ENCODE measurements around the gene TTC14.
"Not testable (repeated sequence)": the region's sequence is repeated elsewhere in the genome, so short reads cannot be mapped to it uniquely, and the experiment has no call there.

The TTC14 gene

DNA sequence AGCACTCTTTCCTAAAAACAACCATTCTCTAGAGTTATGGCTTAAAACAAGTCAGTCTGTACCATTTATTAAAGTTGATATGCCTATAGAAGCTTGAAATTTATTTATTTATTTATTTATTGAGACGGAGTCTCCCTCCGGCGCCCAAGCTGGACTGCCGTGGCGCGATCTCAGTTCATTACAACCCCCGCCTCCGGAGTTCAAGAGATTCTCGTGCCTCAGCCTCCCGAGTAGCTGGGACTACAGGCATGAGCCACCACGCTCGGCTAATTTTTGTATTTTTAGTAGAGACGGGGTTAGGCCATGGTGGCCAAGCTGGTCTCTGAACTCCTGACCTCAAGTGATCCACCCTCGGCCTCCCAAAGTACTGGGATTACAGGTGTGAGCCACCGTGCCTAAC, 1.5 kb upstream of the TTC14 start:
- no peak for DNase-seq (ENCODE audit: extremely low read depth, insufficient read length)
- no peaks in the 10 kb centered on the region for H3K27me3 ChIP-seq (replicated peaks; ENCODE audit: control insufficient read depth, insufficient read depth, low read length)
- TF ChIP-seq, protein P1, sequence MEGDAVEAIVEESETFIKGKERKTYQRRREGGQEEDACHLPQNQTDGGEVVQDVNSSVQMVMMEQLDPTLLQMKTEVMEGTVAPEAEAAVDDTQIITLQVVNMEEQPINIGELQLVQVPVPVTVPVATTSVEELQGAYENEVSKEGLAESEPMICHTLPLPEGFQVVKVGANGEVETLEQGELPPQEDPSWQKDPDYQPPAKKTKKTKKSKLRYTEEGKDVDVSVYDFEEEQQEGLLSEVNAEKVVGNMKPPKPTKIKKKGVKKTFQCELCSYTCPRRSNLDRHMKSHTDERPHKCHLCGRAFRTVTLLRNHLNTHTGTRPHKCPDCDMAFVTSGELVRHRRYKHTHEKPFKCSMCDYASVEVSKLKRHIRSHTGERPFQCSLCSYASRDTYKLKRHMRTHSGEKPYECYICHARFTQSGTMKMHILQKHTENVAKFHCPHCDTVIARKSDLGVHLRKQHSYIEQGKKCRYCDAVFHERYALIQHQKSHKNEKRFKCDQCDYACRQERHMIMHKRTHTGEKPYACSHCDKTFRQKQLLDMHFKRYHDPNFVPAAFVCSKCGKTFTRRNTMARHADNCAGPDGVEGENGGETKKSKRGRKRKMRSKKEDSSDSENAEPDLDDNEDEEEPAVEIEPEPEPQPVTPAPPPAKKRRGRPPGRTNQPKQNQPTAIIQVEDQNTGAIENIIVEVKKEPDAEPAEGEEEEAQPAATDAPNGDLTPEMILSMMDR (IDR thresholded peaks at IDR 0.05; ENCODE audit: insufficient read depth, low read length, poor library complexity, severe bottlenecking) = no peak
- no peaks in the 10 kb centered on the region for H3K36me3 ChIP-seq (ENCODE audit: control insufficient read depth, insufficient read depth, low read length)
- no peak overlapping the region for H3K4me3 ChIP-seq (replicated peaks; ENCODE audit: low read depth, low read length)

DNA sequence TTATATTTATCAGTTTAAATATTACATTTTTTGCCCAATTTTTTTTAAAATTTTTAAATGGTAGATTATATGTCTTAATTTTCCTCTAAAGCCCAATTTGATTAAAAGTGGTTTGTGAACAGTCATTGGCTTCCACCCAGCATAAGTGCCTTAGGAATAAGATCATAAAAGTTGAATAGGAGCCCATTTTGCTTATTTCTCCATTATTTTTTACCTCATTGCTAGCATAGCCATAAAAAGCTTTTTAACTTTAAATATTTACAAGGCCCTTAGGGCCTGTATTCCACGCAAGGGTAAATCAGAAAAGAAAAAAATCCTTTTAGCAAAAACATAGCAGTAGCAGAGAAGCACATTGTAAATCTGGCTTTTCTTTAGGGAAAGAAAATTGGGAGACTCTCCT, 9.0 kb downstream of the TTC14 start:
- TF ChIP-seq, protein P1 (IDR thresholded peaks at IDR 0.05; ENCODE audit: insufficient read depth, low read length, poor library complexity, severe bottlenecking) = no peak
- peaks cover 7% of the 10 kb centered on the region for H3K36me3 ChIP-seq (ENCODE audit: control insufficient read depth, insufficient read depth, low read length)
- no peaks in the 10 kb centered on the region for H3K27me3 ChIP-seq (replicated peaks; ENCODE audit: control insufficient read depth, insufficient read depth, low read length)
- DNase-seq (ENCODE audit: extremely low read depth, insufficient read length) = no peak
- no peak overlapping the region for H3K4me3 ChIP-seq (replicated peaks; ENCODE audit: low read depth, low read length)

DNA sequence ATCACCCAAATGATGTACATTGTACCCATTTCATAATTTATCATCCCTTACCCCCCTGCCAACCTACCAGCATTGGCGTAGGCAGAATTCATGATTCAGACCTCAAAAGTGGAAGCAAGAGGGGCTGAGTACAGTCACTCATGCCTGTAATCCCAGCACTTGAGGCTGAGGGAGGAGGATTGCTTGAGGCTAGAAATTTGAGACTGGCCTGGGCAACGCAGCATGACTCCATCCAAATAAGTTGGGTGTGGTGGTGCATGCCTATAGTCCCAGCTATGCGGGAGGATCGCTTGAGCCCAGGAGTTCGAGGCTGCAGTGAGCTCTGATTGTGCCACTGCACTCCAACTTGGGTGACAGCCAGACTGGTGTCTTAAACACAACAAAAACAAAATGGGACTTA, 10.4 kb downstream of the TTC14 start:
- TF ChIP-seq, protein P1 (IDR thresholded peaks at IDR 0.05; ENCODE audit: insufficient read depth, low read length, poor library complexity, severe bottlenecking) = no peak
- no peak for DNase-seq (ENCODE audit: extremely low read depth, insufficient read length)
- no peak overlapping the region for H3K4me3 ChIP-seq (replicated peaks; ENCODE audit: low read depth, low read length)
- peaks cover 6% of the 10 kb centered on the region for H3K36me3 ChIP-seq (ENCODE audit: control insufficient read depth, insufficient read depth, low read length)
- no peaks in the 10 kb centered on the region for H3K27me3 ChIP-seq (replicated peaks; ENCODE audit: control insufficient read depth, insufficient read depth, low read length)

DNA sequence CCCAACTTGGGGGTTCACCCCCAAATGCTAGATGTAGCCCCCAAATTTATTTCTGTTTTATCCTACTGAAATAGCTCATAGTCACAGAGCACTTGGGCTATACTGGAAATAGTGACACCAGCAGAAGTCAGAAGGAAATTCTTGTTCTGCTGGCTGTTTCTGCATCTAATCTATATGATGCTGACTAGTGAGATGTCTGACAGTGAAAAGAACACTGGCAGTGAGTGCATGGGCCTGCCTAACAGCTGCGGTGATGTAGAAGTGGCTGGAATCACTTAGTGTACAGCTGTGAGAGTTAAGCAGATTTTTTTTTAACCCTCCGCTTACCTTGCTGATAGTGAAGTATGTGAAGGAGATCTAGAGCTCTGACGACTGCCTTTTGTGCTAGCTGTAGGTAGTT, 14.0 kb downstream of the TTC14 start:
- Histone ChIP-seq H3K36me3 (ENCODE audit: control insufficient read depth, insufficient read depth, low read length) (peaks cover 4% of the 10 kb centered on the region), H3K27me3 (replicated peaks; ENCODE audit: control insufficient read depth, insufficient read depth, low read length) (no peaks in the 10 kb centered on the region), H3K4me3 (replicated peaks; ENCODE audit: low read depth, low read length) (no peak overlapping the region)
- no peak for DNase-seq (ENCODE audit: extremely low read depth, insufficient read length)
- TF ChIP-seq, protein P1 (IDR thresholded peaks at IDR 0.05; ENCODE audit: insufficient read depth, low read length, poor library complexity, severe bottlenecking) = no peak

DNA sequence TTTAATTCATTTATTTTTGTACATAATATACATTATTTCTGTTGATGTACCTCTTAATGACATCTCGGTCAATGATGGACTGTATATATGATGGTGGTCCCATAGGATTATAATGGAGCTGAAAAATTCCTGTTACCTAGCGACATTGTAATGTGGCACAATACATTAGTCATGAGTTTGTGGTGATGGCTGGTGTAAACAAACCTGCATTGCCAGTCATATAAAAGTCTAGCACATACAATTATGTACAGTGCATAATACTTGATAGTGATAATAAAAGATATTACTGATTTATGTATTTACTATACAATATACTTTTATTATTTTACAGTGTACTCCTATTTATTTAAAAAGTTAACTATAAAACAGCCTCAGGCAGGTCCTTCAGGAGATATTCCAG, 15.1 kb downstream of the TTC14 start:
- TF ChIP-seq, protein P1 (IDR thresholded peaks at IDR 0.05; ENCODE audit: insufficient read depth, low read length, poor library complexity, severe bottlenecking) = no peak
- H3K4me3 ChIP-seq (replicated peaks; ENCODE audit: low read depth, low read length) = no peak overlapping the region
- no peaks in the 10 kb centered on the region for H3K27me3 ChIP-seq (replicated peaks; ENCODE audit: control insufficient read depth, insufficient read depth, low read length)
- no peak for DNase-seq (ENCODE audit: extremely low read depth, insufficient read length)
- H3K36me3 ChIP-seq (ENCODE audit: control insufficient read depth, insufficient read depth, low read length) = peaks cover 2% of the 10 kb centered on the region

DNA sequence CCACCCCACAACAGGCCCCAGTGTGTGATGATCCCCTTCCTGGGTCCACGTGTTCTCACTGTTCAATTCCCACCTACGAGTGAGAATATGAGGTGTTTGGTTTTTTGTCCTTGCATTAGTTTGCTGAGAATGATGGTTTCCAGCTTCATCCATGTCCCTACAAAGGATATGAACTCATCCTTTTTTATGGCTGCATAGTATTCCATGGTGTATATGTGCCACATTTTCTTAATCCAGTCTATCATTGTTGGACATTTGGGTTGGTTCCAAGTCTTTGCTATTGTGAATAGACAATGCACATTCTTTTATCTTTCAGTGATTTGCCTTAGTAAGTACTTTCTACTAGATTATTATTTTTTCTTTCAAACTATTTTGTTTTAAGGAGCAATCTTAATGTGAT, 16.6 kb downstream of the TTC14 start:
- not testable (repeated sequence) for H3K27me3 ChIP-seq (replicated peaks; ENCODE audit: control insufficient read depth, insufficient read depth, low read length); H3K36me3 ChIP-seq (ENCODE audit: control insufficient read depth, insufficient read depth, low read length); H3K4me3 ChIP-seq (replicated peaks; ENCODE audit: low read depth, low read length); DNase-seq (ENCODE audit: extremely low read depth, insufficient read length)
